CD4-positive, alpha-beta T cell treated with Interleukin-10 for 1 hour (primary cell): ENCODE measurements around the gene GNB1.
A peak's percentile ranks its signal among the peaks of the same experiment; 100 is the strongest.

ENCODE experiments used
- DNase-seq: peaks from one replicate; pipeline ENCODE4 v3.0.0-alpha.2; 2020

Gene GNB1

DNA sequence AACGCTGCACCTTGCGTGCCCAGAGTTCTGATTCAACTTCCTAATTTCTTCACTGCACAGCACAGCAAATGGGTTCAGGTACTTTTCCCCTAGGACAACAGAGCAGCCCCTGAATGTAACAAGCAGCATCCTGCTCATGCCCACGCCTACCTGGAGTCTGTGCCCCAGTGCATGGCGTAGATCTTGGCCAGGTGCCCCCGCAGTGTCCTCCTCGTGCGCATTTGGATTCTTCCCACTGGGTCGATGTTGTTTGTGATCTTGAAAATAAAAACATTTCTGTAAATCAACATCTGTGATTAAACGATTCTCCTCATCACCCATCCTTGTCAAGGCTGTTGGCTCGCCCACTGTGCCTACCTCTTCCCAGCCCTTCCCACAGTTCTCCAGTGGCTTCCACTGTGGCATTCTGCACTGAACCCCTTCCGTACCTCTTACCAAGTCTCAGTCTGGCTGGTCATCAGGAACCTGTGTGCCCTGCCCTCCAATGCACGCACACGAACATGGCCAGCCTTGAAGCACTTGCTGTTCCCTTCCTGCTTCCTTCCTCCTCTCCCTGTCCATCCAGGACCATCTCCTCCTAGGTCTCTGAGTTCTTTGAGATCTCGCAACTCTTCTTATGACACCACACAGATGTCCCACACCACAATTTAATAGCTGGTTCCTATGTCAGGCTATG is 75.1 kb downstream of the GNB1 start:
- DNase-seq: no peak

DNA sequence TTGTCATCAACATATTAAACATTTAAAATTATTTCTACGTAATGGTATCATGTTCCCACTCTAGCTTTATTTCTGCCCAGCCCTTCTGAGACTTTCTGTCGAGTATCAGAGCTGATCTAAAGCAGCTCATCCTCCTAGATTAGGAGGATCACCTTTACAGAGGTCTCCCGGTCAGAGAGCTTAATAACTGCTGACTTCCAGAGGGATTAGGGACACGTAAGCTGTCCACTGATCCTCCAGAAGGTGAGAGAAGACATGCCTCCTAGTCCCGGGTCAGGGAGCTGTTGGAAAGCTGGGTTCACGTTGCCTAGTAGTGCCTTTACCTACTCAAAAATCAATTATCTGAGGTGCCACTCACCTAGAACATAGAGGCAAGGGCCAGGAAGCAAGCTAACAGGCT is 81.4 kb downstream of the GNB1 start:
- no peak for DNase-seq

DNA sequence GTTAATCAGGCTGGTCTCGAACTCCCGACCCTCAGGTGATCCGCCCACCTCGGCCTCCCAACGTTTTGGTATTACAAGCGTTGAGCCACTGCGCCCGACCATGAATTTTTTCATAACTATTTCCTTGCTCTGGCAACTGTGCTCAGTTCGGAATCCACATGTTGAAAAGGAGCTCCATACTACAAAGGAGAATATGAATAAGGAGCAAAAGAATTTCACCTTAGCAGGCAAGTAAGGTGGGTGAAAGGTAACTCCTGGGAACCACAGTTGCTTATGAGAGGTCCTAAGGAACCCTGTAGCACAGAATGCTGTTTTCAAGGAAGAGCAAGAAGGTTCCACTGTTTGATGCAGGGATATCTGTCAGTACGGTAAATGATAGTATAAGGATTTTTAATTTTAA is 82.7 kb downstream of the GNB1 start:
- no peak for DNase-seq

DNA sequence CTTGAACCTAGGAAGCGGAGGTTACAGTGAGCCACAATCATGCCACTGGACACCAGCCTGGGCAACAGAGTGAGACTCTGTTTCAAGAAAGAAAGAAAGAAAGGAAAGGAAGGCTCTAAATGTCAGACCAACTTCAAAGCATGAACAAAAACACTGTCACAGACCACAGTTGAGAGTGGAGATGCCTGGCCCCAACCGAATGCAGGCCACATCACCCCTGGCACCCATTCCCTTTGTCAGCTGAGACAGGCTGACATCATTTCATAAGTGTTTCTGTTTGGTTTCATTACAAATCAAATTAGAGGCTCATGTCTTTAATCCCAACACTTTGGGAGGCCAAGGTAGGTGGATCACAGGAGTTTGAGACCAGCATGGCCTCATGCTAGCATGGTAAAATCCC is 84.0 kb downstream of the GNB1 start:
- DNase-seq: no peak

DNA sequence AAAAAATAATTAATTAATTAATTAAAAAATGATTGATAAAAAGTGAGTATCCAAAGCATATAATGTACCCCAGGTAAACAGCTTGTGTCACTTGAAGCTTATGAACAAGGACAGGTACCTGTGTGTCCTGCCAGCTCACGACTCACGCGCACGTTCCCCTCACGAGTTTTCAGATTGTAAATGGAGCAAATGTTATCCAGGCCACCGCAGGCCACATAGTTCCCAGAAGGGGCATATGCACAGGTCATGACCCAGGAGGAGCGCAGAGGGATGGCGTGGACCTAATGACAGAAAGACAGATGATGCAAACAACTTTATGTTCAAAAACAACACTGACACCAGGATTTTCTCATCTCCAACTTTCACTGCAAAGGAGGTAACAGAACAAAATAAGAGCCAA is 86.6 kb downstream of the GNB1 start:
- no peak for DNase-seq

DNA sequence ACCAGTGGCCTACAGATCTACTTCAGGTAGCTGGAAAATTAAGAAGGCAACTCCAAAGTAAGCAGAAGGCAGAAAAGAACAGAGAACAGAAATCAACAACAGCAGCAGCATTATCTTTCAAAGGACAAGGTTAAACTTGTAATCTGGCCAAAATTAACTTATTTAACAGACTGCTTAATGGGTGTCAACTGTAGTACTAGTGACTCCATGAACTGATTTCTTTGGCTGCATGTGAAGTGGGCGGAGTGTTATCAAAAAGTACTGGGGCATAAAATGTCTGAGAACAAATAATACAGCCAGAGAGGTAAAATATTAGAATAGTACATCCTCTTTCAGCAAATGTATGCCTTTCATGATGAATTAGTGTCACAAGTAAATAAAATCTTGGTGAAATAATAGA is 88.0 kb downstream of the GNB1 start:
- no peak for DNase-seq

DNA sequence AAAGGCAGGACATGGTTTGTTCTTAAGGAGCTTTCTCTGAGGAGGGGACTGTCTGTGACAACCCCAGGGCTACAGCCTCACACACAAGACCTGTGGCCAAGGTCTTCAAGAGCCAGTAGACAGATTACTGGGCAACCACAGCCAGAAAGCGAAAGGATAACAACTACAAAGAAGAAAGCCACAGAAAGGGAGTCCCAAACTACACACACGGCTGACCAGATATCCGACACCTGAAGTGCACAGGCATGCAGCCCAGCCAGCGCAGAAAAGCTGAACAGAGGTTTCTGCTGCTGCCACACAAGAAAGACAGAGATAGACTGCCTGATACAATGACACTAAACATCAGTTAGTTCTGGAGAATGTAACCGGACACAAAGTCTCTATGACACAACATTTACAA is 91.2 kb downstream of the GNB1 start:
- DNase-seq: no peak

DNA sequence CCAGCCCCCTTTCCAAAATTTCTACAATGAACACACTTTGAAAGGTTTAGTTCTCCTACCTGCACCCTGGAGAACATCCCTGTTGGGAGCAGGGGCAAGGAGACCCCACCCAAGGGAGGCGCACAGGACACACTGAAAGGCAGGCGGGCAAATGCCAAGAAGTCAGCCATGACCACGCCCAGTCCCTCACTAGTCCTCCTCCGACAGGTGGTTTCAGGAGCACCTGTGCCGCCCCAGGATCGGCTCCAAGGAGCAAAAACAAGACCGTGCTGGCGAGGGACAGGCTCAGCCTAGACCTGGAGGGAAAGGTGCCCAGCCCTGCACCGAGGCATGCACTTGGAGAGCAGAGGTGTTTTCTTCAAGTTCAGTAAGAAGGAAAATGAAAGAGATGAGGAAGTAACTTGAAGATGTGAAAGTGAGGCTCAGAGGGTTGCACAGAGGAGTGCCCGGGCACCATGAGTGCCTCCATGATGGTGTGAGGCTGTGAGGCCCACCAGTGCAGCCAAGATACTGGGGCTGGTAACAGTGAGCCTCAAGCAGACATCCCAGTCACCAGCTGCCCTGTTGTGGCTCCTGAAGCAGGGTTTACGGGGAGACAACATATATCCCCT is 93.1 kb downstream of the GNB1 start:
- no peak for DNase-seq

DNA sequence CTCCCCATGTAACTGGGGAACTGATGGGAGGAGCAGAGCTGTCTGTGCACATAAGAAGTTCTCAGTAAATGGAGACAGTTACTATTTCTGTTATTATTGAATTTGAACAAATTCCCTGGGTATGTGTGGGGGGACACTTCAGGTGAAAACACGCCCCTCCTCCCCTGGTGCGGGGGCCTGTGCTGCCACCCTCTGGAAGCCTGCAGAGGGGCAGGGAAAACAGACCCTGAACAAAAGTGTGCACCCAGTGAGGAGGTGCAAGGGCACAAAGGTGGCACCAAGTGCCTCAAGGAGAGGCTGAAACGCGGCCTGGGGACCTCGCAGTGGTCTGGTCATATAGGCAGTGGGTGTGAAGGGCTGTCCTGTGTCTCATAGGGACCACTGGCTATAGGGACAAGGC is 94.4 kb downstream of the GNB1 start:
- DNase-seq: peak; percentile 44

DNA sequence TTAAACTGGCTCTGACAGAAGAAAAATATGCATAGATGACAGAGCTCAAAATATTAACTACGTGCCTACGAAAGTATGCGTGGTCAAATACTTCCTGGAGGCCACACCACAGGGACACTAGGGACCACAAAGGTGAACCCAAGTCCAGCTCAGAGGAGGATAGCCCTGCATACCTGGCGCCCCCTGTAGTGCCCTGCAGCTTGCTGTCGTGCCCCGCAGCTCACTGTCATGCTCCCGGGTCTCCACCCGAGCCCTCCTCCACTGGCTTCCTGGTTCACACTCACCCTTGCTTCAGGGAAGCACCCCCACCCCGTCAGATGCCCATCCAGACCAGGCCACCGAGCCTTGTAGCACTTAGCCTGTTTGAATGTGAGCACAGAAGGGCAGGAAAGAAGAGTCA is 95.9 kb downstream of the GNB1 start:
- DNase-seq: no peak

DNA sequence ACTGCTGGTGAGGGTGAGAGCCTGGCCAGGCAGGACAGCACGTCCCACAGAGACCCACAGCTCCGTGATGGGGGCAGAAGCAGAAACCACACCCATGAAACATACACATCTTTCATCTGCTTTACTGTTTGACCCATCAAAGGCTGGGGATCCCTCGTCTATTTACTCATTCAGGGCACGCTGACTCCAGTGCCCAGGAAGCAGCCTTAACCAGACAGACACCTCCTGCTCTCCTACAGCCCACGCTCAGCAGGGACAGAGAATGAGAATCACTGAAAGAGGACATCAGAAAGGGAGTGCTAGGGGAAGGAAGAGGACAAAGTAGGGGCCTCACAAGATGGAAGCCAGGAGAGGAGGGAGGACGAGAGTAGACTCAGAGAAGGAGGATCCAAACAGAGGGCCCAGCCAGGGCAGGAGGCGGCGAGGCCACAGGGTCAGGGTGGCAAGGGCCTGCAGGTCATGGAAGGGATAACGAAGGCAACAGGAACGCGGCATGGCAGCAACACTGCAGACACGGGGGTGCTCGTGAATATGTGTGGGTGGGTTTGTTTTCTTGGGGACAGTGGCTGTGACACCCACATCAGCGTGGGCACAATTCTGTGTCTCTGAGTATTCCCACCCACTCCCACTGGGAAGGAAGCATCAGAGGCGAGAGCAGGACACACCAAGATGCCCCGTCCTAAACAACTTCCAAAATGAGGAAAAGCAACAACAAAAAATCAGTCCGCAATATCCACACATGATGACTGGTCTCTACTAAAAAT is 97.2 kb downstream of the GNB1 start:
- no peak for DNase-seq

DNA sequence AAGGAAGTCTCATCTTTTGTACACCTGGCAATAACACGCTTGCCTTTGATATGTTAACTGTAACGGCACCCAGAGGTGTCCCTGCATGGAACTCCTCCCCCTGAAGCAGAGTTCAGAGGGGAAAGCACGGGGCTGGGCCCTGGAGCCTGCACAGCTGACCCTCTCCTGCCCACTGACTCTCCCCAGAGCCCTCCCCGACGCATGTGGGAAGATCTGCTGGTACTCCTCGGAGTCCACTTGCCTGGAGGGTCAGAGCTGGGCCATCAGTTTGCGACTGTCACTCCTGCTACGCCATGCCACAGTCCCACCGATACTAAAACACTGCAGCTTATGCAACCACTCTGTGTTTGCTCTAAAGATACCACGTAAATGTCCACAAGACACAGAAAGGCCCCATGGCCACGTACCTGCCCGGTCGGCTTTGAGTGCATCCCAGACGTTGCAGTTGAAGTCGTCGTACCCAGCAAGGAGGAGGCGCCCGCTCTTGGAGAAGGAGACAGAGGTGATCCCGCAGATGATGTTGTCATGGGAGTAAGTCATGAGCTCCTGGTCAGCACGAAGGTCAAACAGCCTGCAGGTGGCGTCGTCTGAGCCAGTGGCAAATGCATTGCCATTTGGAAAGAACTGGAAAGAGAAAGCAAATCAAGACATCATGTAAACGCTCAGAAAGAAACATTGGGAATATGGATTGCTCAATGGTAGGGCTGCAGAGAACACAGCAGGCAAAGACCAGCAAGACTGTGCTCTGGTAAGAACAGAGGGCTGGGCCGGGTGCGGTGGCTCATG is 102.0 kb downstream of the GNB1 start:
- DNase-seq: peak; percentile 13

DNA sequence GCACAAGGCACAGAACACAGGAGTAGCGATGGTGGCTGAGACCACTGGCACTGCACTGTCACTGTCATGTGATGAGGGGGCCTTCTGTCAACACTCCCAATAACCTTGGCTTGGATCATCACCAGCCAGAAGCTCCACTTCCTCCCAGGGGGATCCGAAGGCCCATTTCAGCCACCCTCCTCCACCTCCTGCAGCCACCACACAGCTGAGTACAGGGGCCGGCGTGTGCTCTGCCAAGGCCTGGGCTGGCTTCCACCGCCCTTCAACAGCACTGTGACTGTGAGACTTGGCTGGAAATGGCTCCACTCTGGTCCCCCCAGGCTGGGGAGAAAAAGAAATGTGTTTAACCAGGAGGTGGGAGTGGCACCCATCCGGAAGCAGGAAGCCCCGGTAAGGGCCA is 102.8 kb downstream of the GNB1 start:
- DNase-seq: no peak

DNA sequence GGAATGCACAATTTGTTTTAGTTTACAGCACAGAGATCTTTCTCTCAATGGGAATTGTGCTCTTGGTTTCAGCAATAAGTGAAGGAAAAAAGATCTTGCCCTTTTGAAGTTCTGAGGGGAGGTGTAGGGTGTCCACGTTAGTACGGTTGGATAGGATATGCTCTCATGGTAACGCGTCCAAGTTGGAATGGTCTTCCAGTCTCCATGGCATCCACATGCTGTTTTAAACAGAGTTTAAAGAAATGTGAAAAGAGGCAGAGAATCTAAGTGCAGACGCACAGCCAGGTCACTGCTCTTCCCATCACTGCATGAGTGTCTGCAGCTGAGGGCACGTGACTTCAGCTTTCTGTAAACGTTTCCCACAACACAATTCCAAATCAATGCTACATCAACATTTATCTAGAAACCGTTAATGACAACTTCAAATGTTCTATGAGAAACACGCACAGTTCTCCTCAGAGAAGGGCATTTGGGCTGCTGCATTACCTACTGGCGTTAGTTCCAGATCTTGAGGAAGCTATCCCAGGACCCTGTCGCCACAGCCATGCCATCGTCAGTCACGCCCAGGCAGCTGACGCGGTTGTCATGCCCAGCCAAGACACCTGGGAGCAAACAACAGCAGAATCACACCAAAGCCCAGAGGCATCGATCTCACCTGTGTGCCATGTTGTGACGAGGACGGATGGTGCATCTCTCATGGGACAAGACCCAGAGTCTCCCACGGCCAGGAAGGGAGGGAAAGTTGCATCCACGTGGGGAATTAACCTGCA is 103.9 kb downstream of the GNB1 start:
- DNase-seq: no peak

DNA sequence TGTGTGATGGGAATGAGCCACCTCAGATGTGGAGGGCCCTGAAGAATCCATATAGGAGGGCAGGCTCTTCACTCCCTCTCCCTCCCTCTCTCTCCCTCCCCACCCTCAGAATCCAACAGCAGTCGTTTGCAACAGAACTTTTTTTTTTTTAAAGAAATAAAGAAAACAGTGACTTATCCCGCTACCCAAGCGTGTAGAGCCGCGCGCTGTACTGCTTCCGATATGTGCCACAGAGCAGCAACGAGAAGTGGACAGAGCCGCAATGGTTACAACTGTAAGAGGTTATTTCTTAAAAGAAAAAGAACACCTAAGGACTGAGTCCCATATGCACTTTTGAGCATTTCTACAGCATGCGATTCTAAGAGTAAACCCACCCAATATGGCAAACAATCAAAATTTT is 105.2 kb downstream of the GNB1 start:
- DNase-seq: no peak

DNA sequence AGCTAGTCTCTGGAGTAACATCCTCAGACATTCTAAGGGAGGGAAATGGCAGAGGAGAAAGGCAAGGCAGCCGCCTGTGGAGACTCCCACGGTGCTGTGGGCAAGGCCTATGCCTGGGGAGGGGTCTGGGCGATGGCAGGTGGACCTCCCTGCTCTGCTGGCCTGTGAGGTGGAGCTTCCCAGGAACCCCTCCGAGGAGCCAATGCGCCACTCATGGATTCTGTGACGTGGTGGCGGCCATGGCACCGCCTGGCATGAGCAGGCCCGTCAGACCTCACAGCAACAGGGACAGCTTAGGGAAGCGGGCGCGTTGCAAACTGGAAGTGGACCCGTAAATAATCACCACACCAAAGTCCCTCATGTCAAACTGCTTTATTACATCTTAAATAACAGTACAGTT is 106.0 kb downstream of the GNB1 start:
- no peak for DNase-seq

DNA sequence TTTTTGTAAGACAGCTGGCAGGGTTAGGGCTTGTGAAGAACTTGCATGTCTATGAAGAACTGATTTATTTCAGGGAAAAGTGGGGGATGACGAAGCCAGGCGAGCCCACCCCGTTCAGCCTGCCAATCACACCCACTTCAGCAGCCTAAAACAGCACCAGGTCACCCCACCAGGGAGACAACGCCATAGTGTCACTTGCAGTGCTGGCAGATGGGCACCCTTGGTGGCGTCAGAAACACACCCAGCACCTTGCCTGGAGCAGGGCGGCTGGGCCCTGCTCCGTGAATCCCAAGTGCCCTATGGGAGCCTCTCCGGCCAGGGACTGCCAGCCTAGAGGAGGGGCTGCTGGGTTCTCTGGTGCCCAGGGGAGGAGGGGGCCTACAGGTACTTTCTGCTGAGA is 107.6 kb downstream of the GNB1 start:
- no peak for DNase-seq

DNA sequence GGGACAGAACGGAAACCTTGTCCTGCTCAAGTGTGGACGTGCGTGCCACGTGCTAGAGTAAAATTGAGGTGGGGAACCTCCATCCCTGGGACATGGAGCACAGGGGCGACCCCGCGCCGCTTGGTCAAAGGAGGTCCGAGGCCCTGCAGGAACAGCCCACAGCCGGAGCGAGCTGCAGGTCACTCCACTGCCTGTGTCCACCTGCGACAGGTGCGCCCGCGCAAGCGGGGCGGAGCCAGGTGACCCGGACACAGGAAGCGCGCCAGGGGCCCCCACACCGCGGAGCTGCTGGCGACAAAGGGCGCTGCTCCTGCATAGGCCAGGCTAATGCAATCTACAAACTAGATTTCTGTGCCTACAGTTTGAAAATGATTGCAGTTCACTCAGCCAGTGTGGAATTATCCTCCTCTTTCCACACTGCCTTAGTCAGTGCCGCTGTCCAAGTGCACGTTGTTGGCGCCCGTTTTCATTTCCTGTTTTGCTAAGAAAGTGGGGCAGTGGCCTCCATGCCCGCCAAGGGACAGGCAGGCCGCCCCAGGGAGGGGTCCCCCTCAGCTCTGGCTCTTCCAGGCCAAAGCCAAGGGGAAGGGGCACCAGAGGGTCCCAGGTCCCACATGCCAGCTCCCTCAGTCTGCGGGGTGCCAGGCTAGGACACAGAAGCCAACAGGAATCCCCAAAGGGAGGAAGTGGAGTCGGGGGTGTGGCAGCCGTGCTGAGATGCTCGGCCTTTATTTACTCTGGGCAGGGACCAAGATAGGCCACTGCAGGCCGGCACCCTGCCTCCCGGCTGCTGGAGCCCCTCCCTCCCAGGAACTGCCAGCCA is 108.3 kb downstream of the GNB1 start:
- peak; percentile 32 for DNase-seq

DNA sequence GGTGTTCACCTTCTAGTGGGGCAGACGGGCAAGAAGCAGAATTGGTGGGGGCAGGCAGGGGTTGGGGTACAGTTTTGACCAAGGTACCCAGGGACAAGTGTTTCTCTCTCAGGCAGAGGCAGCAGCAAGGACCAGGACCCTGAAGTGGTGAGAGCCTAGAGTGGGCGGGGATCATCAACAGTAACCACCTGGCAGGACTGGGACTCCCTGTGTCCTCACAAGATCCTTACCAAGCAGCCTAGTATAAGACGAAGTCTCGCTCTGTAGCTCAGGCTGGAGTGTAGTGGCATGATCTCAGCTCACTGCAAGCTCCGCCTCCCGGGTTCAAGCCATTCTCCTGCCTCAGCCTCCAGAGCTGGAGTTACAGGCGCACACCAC is 109.4 kb downstream of the GNB1 start:
- DNase-seq: no peak

DNA sequence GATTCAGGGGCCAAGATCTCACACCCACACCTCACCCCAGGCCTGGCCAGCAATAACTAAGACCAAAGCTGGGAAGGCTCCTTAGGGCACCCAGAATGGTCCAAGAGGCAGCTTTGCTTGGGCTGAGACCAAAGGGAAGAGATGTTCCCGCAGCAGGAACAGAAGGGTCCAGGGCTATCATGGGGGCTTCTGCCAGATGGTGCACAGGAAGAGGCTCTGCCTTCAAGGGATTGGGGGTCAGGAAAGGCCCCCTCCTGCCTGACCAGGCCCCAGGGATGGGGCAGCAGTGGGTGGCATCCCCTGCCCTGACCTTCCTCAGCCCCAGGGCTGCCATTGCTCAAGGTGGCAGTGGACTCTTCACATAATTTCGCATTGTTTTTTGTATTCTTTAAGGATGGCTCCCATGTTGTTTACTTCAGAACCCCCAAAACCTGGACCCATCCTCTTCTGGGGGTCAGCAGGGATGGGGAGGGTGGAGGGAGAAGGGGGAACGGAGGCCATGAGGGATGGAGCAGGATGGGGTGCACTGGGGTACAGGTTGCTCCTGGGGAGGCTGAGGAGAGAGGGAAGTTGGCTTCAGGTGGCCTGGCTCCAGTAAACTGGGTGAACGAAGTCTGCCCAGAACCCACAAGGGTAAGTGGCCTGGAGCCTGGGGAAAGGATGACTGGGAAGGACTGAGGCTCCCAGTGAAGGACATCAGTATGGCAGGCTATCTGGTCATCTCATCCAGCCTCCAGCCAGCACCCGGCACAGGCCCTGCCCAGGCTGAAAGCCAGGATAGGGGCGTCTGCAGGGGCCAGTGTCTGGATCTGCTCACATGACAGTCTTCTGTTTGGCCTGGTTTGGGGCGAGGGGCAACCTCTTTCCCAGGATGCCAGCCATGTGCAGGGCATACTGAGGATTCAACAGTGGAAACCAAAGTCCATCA is 110.0 kb downstream of the GNB1 start:
- DNase-seq: no peak
